LoVo (cell line): ENCODE data around the gene MIER2.
"Not testable (repeated sequence)": the region's sequence is repeated elsewhere in the genome, so short reads cannot be mapped to it uniquely, and the experiment has no call there.

Experiments used
- DNase-seq: peaks from one replicate; pipeline ENCODE4 v3.0.0-alpha.2; 2016; ENCODE audit warnings: low spot score

MIER2 gene

GRCh38 chr19:283395-283794, 61.2 kb downstream of the MIER2 start:
- DNase-seq = no peak

- no peak for DNase-seq
Measured at GRCh38 chr19:282501-282900, 62.1 kb downstream of the MIER2 start.

GRCh38 chr19:281992-282391, 62.6 kb downstream of the MIER2 start:
- DNase-seq = no peak

GRCh38 chr19:281156-281853, 63.3 kb downstream of the MIER2 start:
- no peak for DNase-seq

- no peak for DNase-seq
Measured at GRCh38 chr19:280541-281009, 64.0 kb downstream of the MIER2 start.

GRCh38 chr19:279656-280055, 64.9 kb downstream of the MIER2 start:
- DNase-seq = no peak

- no peak for DNase-seq
Measured at GRCh38 chr19:279231-279630, 65.4 kb downstream of the MIER2 start.

- no peak for DNase-seq
Measured at GRCh38 chr19:277581-278165, 66.9 kb downstream of the MIER2 start.

GRCh38 chr19:277131-277530, 67.5 kb downstream of the MIER2 start:
- DNase-seq = no peak

- no peak for DNase-seq
Measured at GRCh38 chr19:275958-276646, 68.5 kb downstream of the MIER2 start.

- DNase-seq = no peak
Measured at GRCh38 chr19:275000-275399, 69.6 kb downstream of the MIER2 start.

GRCh38 chr19:273393-273792, 71.2 kb downstream of the MIER2 start:
- no peak for DNase-seq

- no peak for DNase-seq
Measured at GRCh38 chr19:271856-272255, 72.7 kb downstream of the MIER2 start.

GRCh38 chr19:270766-271318, 73.8 kb downstream of the MIER2 start:
- not testable (repeated sequence) for DNase-seq

- no peak for DNase-seq
Measured at GRCh38 chr19:269241-269640, 75.4 kb downstream of the MIER2 start.

GRCh38 chr19:262125-262524, 82.5 kb downstream of the MIER2 start:
- DNase-seq = no peak

GRCh38 chr19:256804-257203, 87.8 kb downstream of the MIER2 start:
- DNase-seq = not testable (repeated sequence)
